OCI-LY3 (cell line): Measurements from ENCODE around the gene DEPDC1B.

Source experiments
- H2AFZ ChIP-seq: fragments of 200-600, 300-600 bp; shearing (Covaris generic); 2 replicates; pipeline ENCODE4 v1.6.0; 2014; ENCODE audit warnings: antibody characterized with exemption, low read depth, low read length
- H3K27ac ChIP-seq: fragments of 200-600, 300-600 bp; sonication (generic); 2 replicates; pipeline ENCODE4 v1.5.1; 2014; ENCODE audit warnings: mild to moderate bottlenecking, low read length, moderate library complexity, mixed read lengths
- H3K27me3 ChIP-seq: fragments of 200-600, 300-600 bp; sonication (generic); 2 replicates; pipeline ENCODE4 v1.6.1; 2014; ENCODE audit warnings: low read depth, low read length, mixed read lengths
- H3K36me3 ChIP-seq: fragments of 200-600, 300-600 bp; sonication (generic); replicated peaks from 2 replicates; pipeline ENCODE3; 2014; ENCODE audit warnings: low read depth, low read length, mixed read lengths
- H3K4me1 ChIP-seq: fragments of 300-600, 200-600 bp; sonication (generic); 2 replicates; pipeline ENCODE4 v1.6.1; 2014; ENCODE audit warnings: low read length, mixed read lengths
- H3K4me2 ChIP-seq: fragments of 200-600, 300-600 bp; sonication (generic); 2 replicates; pipeline ENCODE4 v1.6.1; 2014; ENCODE audit warnings: low read length, mixed read lengths
- H3K4me3 ChIP-seq: fragments of 300-600, 200-600 bp; sonication (generic); 2 replicates; pipeline ENCODE4 v1.5.1; 2014; ENCODE audit warnings: antibody characterized with exemption, mild to moderate bottlenecking, low read length, moderate library complexity
- H3K79me2 ChIP-seq: fragments of 300-600, 200-600 bp; shearing (Covaris generic); 2 replicates; pipeline ENCODE4 v1.6.1; 2014; ENCODE audit warnings: mild to moderate bottlenecking, low read length, mixed read lengths
- H3K9ac ChIP-seq: fragments of 300-600, 200-600 bp; shearing (Covaris generic); 2 replicates; pipeline ENCODE4 v1.6.0; 2014; ENCODE audit warnings: mild to moderate bottlenecking, low read length, moderate library complexity
- H3K9me3 ChIP-seq: fragments of 200-600, 300-600 bp; shearing (Covaris generic); 2 replicates; pipeline ENCODE4 v1.6.1; 2014; ENCODE audit warnings: low read length, mixed read lengths; ENCODE audit not compliant: insufficient read depth
- H4K20me1 ChIP-seq: fragments of 200-600, 300-600 bp; sonication (generic); 2 replicates; pipeline ENCODE4 v1.6.1; 2016; ENCODE audit warnings: low read length, mixed read lengths; ENCODE audit not compliant: insufficient read depth
- EZH2phosphoT487 ChIP-seq: fragments of 200-600 bp; shearing (Covaris generic); IDR thresholded peaks from 2 replicates; pipeline ENCODE4 v1.6.1; 2018; ENCODE audit warnings: antibody characterized with exemption, mixed run types, low read depth
- TF ChIP-seq, protein P1 (sequence below): fragments of 200-600, 300-600 bp; sonication (generic); IDR thresholded peaks from 2 replicates; pipeline ENCODE4 v1.5.1; 2014; ENCODE audit warnings: antibody characterized with exemption, low read length, low read depth

The DEPDC1B gene

DNA sequence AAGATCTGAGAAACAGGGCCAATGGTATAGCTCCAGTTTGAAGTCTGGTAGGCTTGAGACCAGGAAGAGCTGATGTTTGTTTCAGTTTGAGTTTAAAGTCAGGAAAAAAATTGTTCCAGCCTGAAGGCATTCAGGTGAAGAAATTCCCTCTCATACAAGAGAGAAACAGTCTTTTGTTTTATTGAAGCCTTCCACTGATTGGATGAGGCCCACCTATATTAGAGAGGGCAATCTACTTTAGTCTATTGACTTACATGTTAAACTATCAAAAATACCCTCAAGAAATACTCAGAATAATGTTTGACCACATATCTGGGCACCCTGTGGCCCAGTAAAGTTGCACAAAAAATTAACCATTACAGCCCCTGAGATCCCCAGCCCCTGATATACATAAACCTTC lies 5.2 kb upstream of the DEPDC1B start:
- no peaks in the 10 kb centered on the region for H3K9me3 ChIP-seq
- H2AFZ ChIP-seq = no peak overlapping the region
- H3K4me2 ChIP-seq = no peak overlapping the region
- TF ChIP-seq EZH2phosphoT487 = no peak
- TF ChIP-seq, protein P1, sequence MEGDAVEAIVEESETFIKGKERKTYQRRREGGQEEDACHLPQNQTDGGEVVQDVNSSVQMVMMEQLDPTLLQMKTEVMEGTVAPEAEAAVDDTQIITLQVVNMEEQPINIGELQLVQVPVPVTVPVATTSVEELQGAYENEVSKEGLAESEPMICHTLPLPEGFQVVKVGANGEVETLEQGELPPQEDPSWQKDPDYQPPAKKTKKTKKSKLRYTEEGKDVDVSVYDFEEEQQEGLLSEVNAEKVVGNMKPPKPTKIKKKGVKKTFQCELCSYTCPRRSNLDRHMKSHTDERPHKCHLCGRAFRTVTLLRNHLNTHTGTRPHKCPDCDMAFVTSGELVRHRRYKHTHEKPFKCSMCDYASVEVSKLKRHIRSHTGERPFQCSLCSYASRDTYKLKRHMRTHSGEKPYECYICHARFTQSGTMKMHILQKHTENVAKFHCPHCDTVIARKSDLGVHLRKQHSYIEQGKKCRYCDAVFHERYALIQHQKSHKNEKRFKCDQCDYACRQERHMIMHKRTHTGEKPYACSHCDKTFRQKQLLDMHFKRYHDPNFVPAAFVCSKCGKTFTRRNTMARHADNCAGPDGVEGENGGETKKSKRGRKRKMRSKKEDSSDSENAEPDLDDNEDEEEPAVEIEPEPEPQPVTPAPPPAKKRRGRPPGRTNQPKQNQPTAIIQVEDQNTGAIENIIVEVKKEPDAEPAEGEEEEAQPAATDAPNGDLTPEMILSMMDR = no peak
- H3K9ac ChIP-seq = no peak overlapping the region
- 0 out of 2 replicates have a peak, but pooled peaks cover 4% of the 10 kb centered on the region for H3K27me3 ChIP-seq
- H3K27ac ChIP-seq = no peak overlapping the region
- no peaks in the 10 kb centered on the region for H3K36me3 ChIP-seq
- H3K4me3 ChIP-seq = no peak overlapping the region
- no peaks in the 10 kb centered on the region for H4K20me1 ChIP-seq
- H3K79me2 ChIP-seq = no peaks in the 10 kb centered on the region
- peaks cover 8% of the 10 kb centered on the region for H3K4me1 ChIP-seq

DNA sequence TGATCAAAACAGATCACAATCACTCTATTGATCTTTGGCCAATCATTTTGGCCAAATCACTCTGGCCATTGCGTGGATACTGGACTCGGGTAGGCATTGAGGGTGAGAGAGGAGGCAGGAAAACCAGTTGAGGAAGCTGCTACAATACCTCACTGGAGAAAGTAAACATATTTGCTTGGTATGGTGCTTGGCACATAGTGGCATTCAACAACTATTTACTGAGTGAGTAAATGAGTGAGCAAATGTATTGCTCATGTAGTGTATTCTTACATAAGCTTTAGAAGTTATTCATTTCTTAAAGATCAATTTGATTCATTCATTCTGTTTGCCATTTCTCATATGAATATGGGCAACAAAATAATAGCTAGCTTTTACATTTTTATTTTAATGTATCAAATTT lies 4.0 kb upstream of the DEPDC1B start:
- no peak overlapping the region for H2AFZ ChIP-seq
- H3K36me3 ChIP-seq = no peaks in the 10 kb centered on the region
- no peak overlapping the region for H3K4me3 ChIP-seq
- no peaks in the 10 kb centered on the region for H3K9me3 ChIP-seq
- H3K27ac ChIP-seq = no peak overlapping the region
- TF ChIP-seq, protein P1 = no peak
- no peak for TF ChIP-seq EZH2phosphoT487
- 0 out of 2 replicates have a peak, but pooled peaks cover 4% of the 10 kb centered on the region for H3K27me3 ChIP-seq
- H3K4me1 ChIP-seq = peaks cover 9% of the 10 kb centered on the region
- H4K20me1 ChIP-seq = no peaks in the 10 kb centered on the region
- H3K4me2 ChIP-seq = no peak overlapping the region
- no peak overlapping the region for H3K9ac ChIP-seq
- H3K79me2 ChIP-seq = peaks cover 8% of the 10 kb centered on the region

DNA sequence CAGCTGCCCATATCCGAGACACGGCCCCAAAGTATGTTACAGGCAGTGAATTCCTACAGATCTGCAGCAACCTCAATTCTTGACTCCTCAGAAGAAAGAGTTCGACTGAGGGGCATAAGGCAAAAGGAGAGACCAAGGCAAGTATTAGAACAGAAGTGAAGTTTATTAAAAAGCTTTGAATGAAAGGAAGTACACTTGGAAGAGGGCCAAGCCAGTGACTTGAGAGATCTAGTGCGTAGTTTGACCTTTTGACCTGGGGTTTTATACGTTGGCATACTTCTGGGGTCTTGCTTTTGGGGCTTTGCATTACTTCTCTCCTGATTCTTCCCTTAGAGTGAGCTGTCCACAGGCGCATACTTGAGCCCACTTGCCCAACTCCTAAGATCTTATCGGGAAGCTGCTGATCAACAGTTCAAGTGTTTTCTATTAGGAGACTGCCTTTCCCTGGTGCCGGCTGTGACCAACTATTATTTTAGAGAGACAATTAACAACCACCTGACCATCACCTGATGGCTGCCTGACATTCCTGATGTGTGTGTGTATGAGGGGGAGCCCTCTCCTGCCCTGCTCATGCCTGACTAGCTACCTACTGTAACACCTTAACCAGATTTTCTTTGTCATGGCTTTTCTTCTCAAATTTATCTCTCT lies 1.5 kb upstream of the DEPDC1B start:
- Histone ChIP-seq H3K9ac (no peak overlapping the region), H3K4me3 (no peak overlapping the region), H3K4me2 (no peak overlapping the region)

DNA sequence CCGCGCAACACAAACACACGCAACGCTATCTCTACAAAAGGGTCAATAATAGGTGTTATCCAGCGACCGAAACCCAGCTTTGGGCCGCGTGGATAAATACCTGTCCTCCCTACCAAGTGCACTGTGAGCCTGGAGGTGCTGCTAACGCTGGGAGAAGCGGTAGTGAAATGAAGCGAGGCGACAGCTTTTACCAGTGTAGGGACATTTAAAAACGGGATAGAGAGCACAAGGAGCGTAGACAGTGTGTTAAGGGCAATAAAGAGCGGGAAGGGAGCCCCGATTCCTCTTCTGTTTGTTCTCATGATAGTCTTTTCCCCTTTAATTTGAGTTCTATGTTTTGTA lies 421 bp upstream of the DEPDC1B start:
- Histone ChIP-seq H3K9ac (peak overlapping the region; percentile 96), H3K27ac (peak overlapping the region; percentile 43), H2AFZ (peak overlapping the region; percentile 99), H3K9me3 (no peaks in the 10 kb centered on the region), H3K4me1 (peaks cover 12% of the 10 kb centered on the region), H3K79me2 (peaks cover 42% of the 10 kb centered on the region), H3K4me2 (peak overlapping the region; percentile 97), H4K20me1 (no peaks in the 10 kb centered on the region), H3K36me3 (no peaks in the 10 kb centered on the region), H3K4me3 (peak overlapping the region; percentile 99), H3K27me3 (0 out of 2 replicates have a peak, but pooled peaks cover 4% of the 10 kb centered on the region)
- TF ChIP-seq, protein P1 = no peak
- TF ChIP-seq EZH2phosphoT487 = no peak

More for the DNA sequence above, 1.5 kb upstream of the DEPDC1B start:
- Histone ChIP-seq H3K36me3 (no peaks in the 10 kb centered on the region), H2AFZ (no peak overlapping the region), H4K20me1 (no peaks in the 10 kb centered on the region), H3K27ac (no peak overlapping the region), H3K4me1 (peaks cover 12% of the 10 kb centered on the region), H3K27me3 (0 out of 2 replicates have a peak, but pooled peaks cover 4% of the 10 kb centered on the region), H3K9me3 (no peaks in the 10 kb centered on the region), H3K79me2 (peaks cover 33% of the 10 kb centered on the region)
- TF ChIP-seq, protein P1 = no peak
- TF ChIP-seq EZH2phosphoT487 = no peak
